HepG2 (cell line): ENCODE data around the gene LIPA. TPM values are rescaled to one million over a fixed set of nuclear protein-coding genes. Genes with fewer than 3 reads are reported as not detected.

ENCODE experiments used
- ATAC-seq: fragments of 200-7000 bp; cut with Tn5 transposase; 3 replicates; pipeline ENCODE4 v1.9.1; 2020; ENCODE audit warnings: mild to moderate bottlenecking, moderate library complexity
- BruUV-seq: library from RNA; stranded (reverse); fragments of 400-500 nt; replicated peaks from 2 replicates; lab custom pipeline; 2021; lab: Mats Ljungman, UMichigan
- CTCF ChIA-PET: fragments of 300-600 bp; formaldehyde crosslinking; extraction: SDS; loops from one replicate; lab custom pipeline; 2021; ENCODE audit warnings: low total read pairs, inconsistent platforms, low intra/inter-chr PET ratio; lab: Yijun Ruan, JAX
- POLR2A ChIA-PET: fragments of 350-600 bp; sonication (Branson Sonifier 250); formaldehyde crosslinking; loops from one replicate; lab custom pipeline; 2020; ENCODE audit warnings: antibody characterized with exemption, inconsistent platforms; lab: Yijun Ruan, JAX
- DNase-seq: peaks from one replicate; pipeline ENCODE4 v3.0.0-alpha.2; 2015; ENCODE audit warnings: low spot score
- FAIRE-seq: peaks from 3 replicates; lab custom pipeline; 2011; peaks lifted over from hg19 to GRCh38; lab: Jason Lieb, UNC
- H2AFZ ChIP-seq: one replicate; pipeline ENCODE4 v1.6.1; 2011; ENCODE audit warnings: low read length, inconsistent platforms
- H3K27ac ChIP-seq: fragments of 300-600 bp; 3 replicates; pipeline ENCODE4 v1.8.0; 2011; ENCODE audit warnings: mixed run types, mild to moderate bottlenecking, mixed read lengths, low read length, inconsistent platforms; ENCODE audit not compliant: insufficient read depth; ENCODE audit errors: extremely low read length
- H3K27me3 ChIP-seq, 2 experiments: fragments of 200-600 bp in 1 of 2; 2 replicates in 1 of 2; 3 replicates in 1 of 2; pipeline versions ENCODE4 v1.6.0 to v1.8.0; 2011; ENCODE audit warnings: low read length in 2 of 2, mild to moderate bottlenecking in 2 of 2, moderate library complexity in 2 of 2, inconsistent platforms in 1 of 2; ENCODE audit not compliant: insufficient read depth in 2 of 2, control insufficient read depth in 1 of 2
- H3K36me3 ChIP-seq, 2 experiments: fragments of 200-600 bp in 1 of 2; replicated peaks in 1 of 2; 2 replicates in 1 of 2; 3 replicates in 1 of 2; pipeline versions ENCODE4 v1.5.1 to v1.8.0; 2011; ENCODE audit warnings: low read length in 2 of 2, inconsistent platforms in 1 of 2; ENCODE audit not compliant: insufficient read depth in 2 of 2, control insufficient read depth in 1 of 2
- H3K4me1 ChIP-seq: 2 replicates; pipeline ENCODE4 v1.5.1; 2012; ENCODE audit warnings: low read length, inconsistent platforms; ENCODE audit not compliant: insufficient read depth
- H3K4me2 ChIP-seq: 2 replicates; pipeline ENCODE4 v1.6.0; 2011; ENCODE audit warnings: low read depth, low read length, inconsistent platforms
- H3K4me3 ChIP-seq, 3 experiments: fragments of 200-600 bp in 1 of 3; sonication (generic), shearing (Covaris generic) in 1 of 3; replicated peaks in 1 of 3; 2 replicates each; pipeline ENCODE4 v1.5.1; 2011 to 2016; ENCODE audit warnings: low read length in 3 of 3, inconsistent platforms in 2 of 3, low read depth in 2 of 3, mild to moderate bottlenecking in 2 of 3, control low read depth in 1 of 3, mixed read lengths in 1 of 3; ENCODE audit not compliant: insufficient read depth in 1 of 3
- H3K79me2 ChIP-seq: one replicate; pipeline ENCODE4 v1.6.1; 2011; ENCODE audit warnings: low read length, inconsistent platforms; ENCODE audit not compliant: insufficient read depth
- H3K9ac ChIP-seq: 2 replicates; pipeline ENCODE4 v1.6.0; 2011; ENCODE audit warnings: mild to moderate bottlenecking, low read depth, low read length, inconsistent platforms; ENCODE audit not compliant: insufficient read depth
- H3K9me3 ChIP-seq: 2 replicates; pipeline ENCODE4 v1.5.1; 2012; ENCODE audit warnings: mild to moderate bottlenecking, low read length
- H4K20me1 ChIP-seq: 2 replicates; pipeline ENCODE4 v1.6.0; 2011; ENCODE audit warnings: inconsistent platforms, mild to moderate bottlenecking, low read length, moderate library complexity; ENCODE audit not compliant: insufficient read depth
- DR1 ChIP-seq: sonication (generic); formaldehyde crosslinking; IDR thresholded peaks from 2 replicates; pipeline ENCODE4 v1.8.0; 2021; ENCODE audit warnings: mild to moderate bottlenecking, missing genetic modification reagents, inconsistent platforms
- GABPB1 ChIP-seq: IDR thresholded peaks from 2 replicates; pipeline ENCODE4 v1.6.1; 2016; ENCODE audit warnings: mild to moderate bottlenecking, missing genetic modification reagents, moderate library complexity, missing compliant biosample characterization
- HDAC2 ChIP-seq: sonication (generic); formaldehyde crosslinking; IDR thresholded peaks from 2 replicates; pipeline ENCODE4 v1.4.0; 2020; ENCODE audit warnings: missing genetic modification reagents
- HNRNPH1 ChIP-seq: fragments of 200-400 bp; formaldehyde crosslinking; optimal IDR thresholded peaks from 2 replicates; pipeline ENCODE3; 2017; ENCODE audit warnings: mild to moderate bottlenecking, low read depth, low read length
- KLF13 ChIP-seq: sonication (generic); formaldehyde crosslinking; IDR thresholded peaks from 2 replicates; pipeline ENCODE4 v1.4.0; 2020; ENCODE audit warnings: mild to moderate bottlenecking, missing genetic modification reagents
- KLF16 ChIP-seq, 2 experiments: sonication (generic) in 1 of 2; formaldehyde crosslinking in 1 of 2; IDR thresholded peaks; 2 replicates each; pipeline versions ENCODE4 v1.6.1 to v1.8.0; 2016 to 2023; ENCODE audit warnings: missing genetic modification reagents in 2 of 2, missing compliant biosample characterization in 1 of 2
- PRPF4 ChIP-seq: fragments of 200-400 bp; formaldehyde crosslinking; IDR thresholded peaks from 2 replicates; pipeline ENCODE4 v1.6.1; 2016; ENCODE audit warnings: low read length, low read depth; ENCODE audit not compliant: poor library complexity, severe bottlenecking
- RAD51 ChIP-seq: fragments of 450-650 bp; IDR thresholded peaks from 2 replicates; pipeline ENCODE4 v1.6.1; 2016; ENCODE audit warnings: borderline replicate concordance
- SMC3 ChIP-seq: IDR thresholded peaks from 2 replicates; pipeline ENCODE4 v1.6.1; 2011; ENCODE audit warnings: low read length, improper control_type of control experiment
- SOX5 ChIP-seq: IDR thresholded peaks from 2 replicates; pipeline ENCODE4 v1.6.1; 2016; ENCODE audit warnings: borderline replicate concordance
- ZFYVE20 ChIP-seq: sonication (generic); formaldehyde crosslinking; IDR thresholded peaks from 2 replicates; pipeline ENCODE4 v1.8.0; 2023; ENCODE audit warnings: low read depth, mild to moderate bottlenecking, moderate library complexity, missing genetic modification reagents, borderline replicate concordance
- ZNF253 ChIP-seq: sonication (generic); formaldehyde crosslinking; IDR thresholded peaks from 2 replicates; pipeline ENCODE4 v1.8.0; 2022; ENCODE audit warnings: mild to moderate bottlenecking, missing genetic modification reagents, borderline replicate concordance
- ZNF547 ChIP-seq: sonication (generic); formaldehyde crosslinking; IDR thresholded peaks from 2 replicates; pipeline ENCODE4 v1.5.1; 2020; ENCODE audit warnings: mild to moderate bottlenecking, missing genetic modification reagents
- ZNF550 ChIP-seq: sonication (generic); formaldehyde crosslinking; IDR thresholded peaks from 2 replicates; pipeline ENCODE4 v1.4.0; 2020; ENCODE audit warnings: mild to moderate bottlenecking, missing genetic modification reagents, borderline replicate concordance
- ZNF567 ChIP-seq: sonication (generic); formaldehyde crosslinking; IDR thresholded peaks from 2 replicates; pipeline ENCODE4 v1.8.1; 2023; ENCODE audit warnings: mild to moderate bottlenecking, missing genetic modification reagents, borderline replicate concordance
- WGBS: methylation state at CpG from one replicate; pipeline ENCODE4 v1.1.6; 2017; ENCODE audit warnings: low lambda C conversion rate; 5-methylcytosine and 5-hydroxymethylcytosine counted together
- in situ Hi-C: cut with HindIII; loops from 2 replicates; pipeline ENCODE4 v1.10.0; 2017; ENCODE audit warnings: low pct_unique_long_range_greater_than_20kb; ENCODE audit not compliant: extremely low pct_ligation_motif_present
- intact Hi-C: fragments of 100-400 bp; cut with micrococcal nuclease; formaldehyde crosslinking; loops from one replicate; pipeline ENCODE4 v1.10.0; 2022; ENCODE audit not compliant: unreplicated experiment
- polyA plus RNA-seq, 8 experiments: library from polyadenylated mRNA; depleted of rRNA in 3 of 8; stranded (reverse) in 7 of 8; unstranded in 1 of 8; fragments of >200 nt; fragmentation: Illumina TruSeq in 4 of 8; extraction: Trizol in 4 of 8; gene quantifications; 2 replicates each; pipeline versions ENCODE4 v1.2.1 to v1.2.3, GENCODE V29; 2011 to 2016; ENCODE audit warnings: low read depth in 4 of 8, missing spikeins in 1 of 8, mixed read lengths in 1 of 8; ENCODE audit not compliant: insufficient read depth in 1 of 8
- total RNA-seq, 5 experiments: library from RNA; depleted of rRNA; stranded (reverse); fragments of >200 nt; fragmentation: Illumina TruSeq; extraction: Trizol; gene quantifications; 2 replicates each; pipeline ENCODE4 v1.2.3, GENCODE V29; 2016; ENCODE audit warnings: low read depth in 1 of 5
- TF ChIP-seq, protein P1 (sequence below): IDR thresholded peaks from 2 replicates; pipeline ENCODE4 v1.6.1; 2018; ENCODE audit warnings: missing genetic modification reagents
- TF ChIP-seq, protein P2 (sequence below): sonication (generic); formaldehyde crosslinking; IDR thresholded peaks from 2 replicates; pipeline ENCODE4 v1.5.0; 2020; ENCODE audit warnings: missing genetic modification reagents, mild to moderate bottlenecking, borderline replicate concordance
- TF ChIP-seq, protein P3 (sequence below): sonication (generic); formaldehyde crosslinking; IDR thresholded peaks from 2 replicates; pipeline ENCODE4 v1.9.0; 2022; ENCODE audit warnings: low read depth, missing genetic modification reagents

The LIPA gene
- total and polyA plus RNA-seq, 2 of the 13 experiments (the other 11 are each of a cell fraction or from before 2014, with no cell fraction given): 57.1 to 79.5 TPM

DNA sequence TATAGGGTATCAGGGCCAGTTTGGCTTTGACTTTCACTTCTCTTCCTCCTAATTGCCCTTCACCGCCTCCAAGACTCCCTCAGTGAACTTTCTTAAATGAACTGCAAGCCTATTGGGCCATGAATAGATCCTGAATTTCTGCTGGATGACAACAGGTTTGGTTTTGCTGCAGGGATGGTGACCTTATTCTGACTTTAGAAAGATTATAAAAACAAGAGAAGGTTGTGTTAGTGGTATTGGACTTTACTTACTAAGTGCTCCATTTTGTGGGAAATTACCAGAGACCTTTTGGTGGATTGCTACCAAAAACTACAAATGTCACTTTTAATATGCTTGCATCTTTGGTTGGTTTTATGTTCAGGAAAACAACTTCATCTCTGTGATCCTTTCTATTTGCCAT is 11.5 kb upstream of the LIPA start:
- no TSS peak for BruUV-seq

DNA sequence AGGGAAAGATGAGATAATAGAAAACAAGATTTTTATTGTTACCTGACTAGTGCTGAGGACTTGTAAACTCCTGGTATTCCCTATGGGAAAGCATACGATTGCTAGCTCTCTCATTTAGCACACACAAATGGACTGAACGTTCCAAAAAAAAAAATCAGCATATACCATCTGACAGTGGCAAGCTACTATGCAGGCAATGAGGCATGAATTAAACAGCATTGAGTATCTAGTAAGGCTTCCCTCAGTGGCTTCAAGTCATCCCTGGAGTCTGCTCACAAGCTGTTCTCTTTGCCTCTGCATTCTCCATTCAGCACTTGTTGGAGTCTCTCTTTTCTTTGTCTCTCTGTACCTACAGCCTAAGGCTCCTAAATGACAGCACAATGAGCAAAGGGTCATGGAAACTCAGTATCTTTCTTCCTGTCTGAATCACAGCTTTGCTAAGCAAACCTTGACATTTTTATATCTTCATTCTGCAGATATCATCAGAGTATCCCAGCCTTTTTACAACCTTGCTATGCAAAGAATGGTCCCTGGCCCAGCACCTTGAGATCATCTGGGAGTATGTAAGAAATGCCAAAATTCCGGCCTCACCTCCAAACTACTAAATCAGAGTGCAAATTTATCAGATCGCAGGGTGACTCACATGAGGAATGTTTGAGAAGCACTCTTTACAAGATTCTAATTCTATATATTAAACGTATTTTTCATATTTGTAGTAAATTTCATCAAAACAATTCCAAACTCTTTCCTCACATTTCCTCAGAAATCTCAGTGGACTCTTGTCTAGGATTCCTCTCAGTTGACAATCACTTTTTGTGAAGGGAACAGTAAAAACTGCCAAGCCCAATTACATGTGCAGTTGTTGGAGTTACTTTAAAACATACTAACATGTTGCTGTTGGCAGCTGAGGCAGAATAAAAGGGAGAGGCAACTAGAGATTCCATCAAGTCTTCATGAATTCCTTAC is 10.8 kb upstream of the LIPA start:
- Histone ChIP-seq H3K4me2 (no peak overlapping the region), H3K27ac (no peak overlapping the region), H3K79me2 (no peaks in the 10 kb centered on the region), H4K20me1 (no peaks in the 10 kb centered on the region), H2AFZ (no peak overlapping the region), H3K9ac (no peak overlapping the region), H3K4me1 (peaks cover 7% of the 10 kb centered on the region), H3K9me3 (no peaks in the 10 kb centered on the region), H3K4me3 (no peak overlapping the region), H3K27me3 (no peaks in the 10 kb centered on the region; a peak in 1 of 5 replicates), H3K36me3 (no peaks in the 10 kb centered on the region)
- intact Hi-C loops: no loop called here
- WGBS: 52% methylated on average over 5 of the region's 5 CpGs
- DNase-seq (no peak), ATAC-seq (no peak), FAIRE-seq (no peak)
- CTCF ChIA-PET: no interaction called here
- no TSS peak for BruUV-seq
- in situ Hi-C loops: no loop called here
- POLR2A ChIA-PET: no interaction called here
- TF ChIP-seq ZNF253 (no peak), KLF16 (CRISPR knock-in tag; IDR thresholded peaks at IDR 0.05) (no peak), ZFYVE20 (CRISPR knock-in tag) (no peak), DR1 (no peak), SMC3 (no peak), RAD51 (no peak), GABPB1 (CRISPR knock-in tag) (no peak), PRPF4 (no peak)
- TF ChIP-seq, protein P1, sequence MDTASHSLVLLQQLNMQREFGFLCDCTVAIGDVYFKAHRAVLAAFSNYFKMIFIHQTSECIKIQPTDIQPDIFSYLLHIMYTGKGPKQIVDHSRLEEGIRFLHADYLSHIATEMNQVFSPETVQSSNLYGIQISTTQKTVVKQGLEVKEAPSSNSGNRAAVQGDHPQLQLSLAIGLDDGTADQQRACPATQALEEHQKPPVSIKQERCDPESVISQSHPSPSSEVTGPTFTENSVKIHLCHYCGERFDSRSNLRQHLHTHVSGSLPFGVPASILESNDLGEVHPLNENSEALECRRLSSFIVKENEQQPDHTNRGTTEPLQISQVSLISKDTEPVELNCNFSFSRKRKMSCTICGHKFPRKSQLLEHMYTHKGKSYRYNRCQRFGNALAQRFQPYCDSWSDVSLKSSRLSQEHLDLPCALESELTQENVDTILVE (CRISPR knock-in tag): no peak
- TF ChIP-seq, protein P2, sequence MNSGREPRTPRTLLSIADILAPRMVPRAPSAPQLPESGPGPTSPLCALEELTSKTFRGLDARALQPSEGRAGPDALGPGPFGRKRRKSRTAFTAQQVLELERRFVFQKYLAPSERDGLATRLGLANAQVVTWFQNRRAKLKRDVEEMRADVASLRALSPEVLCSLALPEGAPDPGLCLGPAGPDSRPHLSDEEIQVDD: no peak
- TF ChIP-seq, protein P3, sequence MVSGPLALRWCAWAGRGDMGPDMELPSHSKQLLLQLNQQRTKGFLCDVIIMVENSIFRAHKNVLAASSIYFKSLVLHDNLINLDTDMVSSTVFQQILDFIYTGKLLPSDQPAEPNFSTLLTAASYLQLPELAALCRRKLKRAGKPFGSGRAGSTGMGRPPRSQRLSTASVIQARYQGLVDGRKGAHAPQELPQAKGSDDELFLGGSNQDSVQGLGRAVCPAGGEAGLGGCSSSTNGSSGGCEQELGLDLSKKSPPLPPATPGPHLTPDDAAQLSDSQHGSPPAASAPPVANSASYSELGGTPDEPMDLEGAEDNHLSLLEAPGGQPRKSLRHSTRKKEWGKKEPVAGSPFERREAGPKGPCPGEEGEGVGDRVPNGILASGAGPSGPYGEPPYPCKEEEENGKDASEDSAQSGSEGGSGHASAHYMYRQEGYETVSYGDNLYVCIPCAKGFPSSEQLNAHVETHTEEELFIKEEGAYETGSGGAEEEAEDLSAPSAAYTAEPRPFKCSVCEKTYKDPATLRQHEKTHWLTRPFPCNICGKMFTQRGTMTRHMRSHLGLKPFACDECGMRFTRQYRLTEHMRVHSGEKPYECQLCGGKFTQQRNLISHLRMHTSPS (CRISPR knock-in tag): no peak

More for the DNA sequence above, 11.5 kb upstream of the LIPA start:
- Histone ChIP-seq H3K9ac (no peak overlapping the region), H3K27ac (no peak overlapping the region), H3K4me2 (no peak overlapping the region), H2AFZ (no peak overlapping the region), H4K20me1 (no peaks in the 10 kb centered on the region), H3K79me2 (no peaks in the 10 kb centered on the region), H3K4me3 (no peak overlapping the region), H3K36me3 (no peaks in the 10 kb centered on the region), H3K27me3 (no peaks in the 10 kb centered on the region; a peak in 1 of 5 replicates), H3K4me1 (peaks cover 7% of the 10 kb centered on the region), H3K9me3 (no peaks in the 10 kb centered on the region)
- WGBS: 73% methylated on average over 1 of the region's 1 CpG
- in situ Hi-C loops: no loop called here
- DNase-seq: no peak
- no peak for FAIRE-seq
- no peak for ATAC-seq
- POLR2A ChIA-PET: no interaction called here
- CTCF ChIA-PET: no interaction called here
- TF ChIP-seq SOX5 (no peak), ZNF550 (CRISPR knock-in tag) (no peak), HNRNPH1 (no peak), HDAC2 (no peak), ZNF567 (CRISPR knock-in tag) (no peak), KLF13 (CRISPR knock-in tag) (no peak), ZNF547 (CRISPR knock-in tag) (no peak)
- intact Hi-C loops: no loop called here
